Effector CD8-positive, alpha-beta T cell (primary cell): ENCODE data around the gene JAZF1.

Experiments
- DNase-seq: peaks from one replicate; lab custom pipeline; 2025; lab: John Stamatoyannopoulos, UW

The JAZF1 gene

GRCh38 chr7:28106321-28106829, 74.2 kb downstream of the JAZF1 start:
- no peak for DNase-seq

- no peak for DNase-seq
Measured at GRCh38 chr7:28105234-28105633, 75.4 kb downstream of the JAZF1 start.

- DNase-seq: no peak
Measured at GRCh38 chr7:28104811-28105210, 75.8 kb downstream of the JAZF1 start.

- no peak for DNase-seq
Measured at GRCh38 chr7:28104041-28104541, 76.5 kb downstream of the JAZF1 start.

- DNase-seq: no peak
Measured at GRCh38 chr7:28102797-28103196, 77.8 kb downstream of the JAZF1 start.

- no peak for DNase-seq
Measured at GRCh38 chr7:28096713-28097112, 83.9 kb downstream of the JAZF1 start.

GRCh38 chr7:28095231-28095630, 85.4 kb downstream of the JAZF1 start:
- no peak for DNase-seq

GRCh38 chr7:28093623-28094232, 86.9 kb downstream of the JAZF1 start:
- DNase-seq: no peak

GRCh38 chr7:28091190-28091589, 89.4 kb downstream of the JAZF1 start:
- no peak for DNase-seq

- DNase-seq: no peak
Measured at GRCh38 chr7:28088901-28089714, 91.5 kb downstream of the JAZF1 start.

GRCh38 chr7:28088032-28088431, 92.6 kb downstream of the JAZF1 start:
- no peak for DNase-seq

GRCh38 chr7:28086198-28086597, 94.4 kb downstream of the JAZF1 start:
- no peak for DNase-seq

- no peak for DNase-seq
Measured at GRCh38 chr7:28083998-28084985, 96.3 kb downstream of the JAZF1 start.

GRCh38 chr7:28083164-28083997, 97.2 kb downstream of the JAZF1 start:
- no peak for DNase-seq

- no peak for DNase-seq
Measured at GRCh38 chr7:28082071-28082470, 98.5 kb downstream of the JAZF1 start.

- DNase-seq: no peak
Measured at GRCh38 chr7:28081016-28081415, 99.6 kb downstream of the JAZF1 start.

GRCh38 chr7:28078036-28078901, 102.3 kb downstream of the JAZF1 start:
- DNase-seq: no peak

- no peak for DNase-seq
Measured at GRCh38 chr7:28077616-28078015, 103.0 kb downstream of the JAZF1 start.

- no peak for DNase-seq
Measured at GRCh38 chr7:28076423-28077200, 104.0 kb downstream of the JAZF1 start.
